OCI-LY3 (cell line): ENCODE results near the gene SLC20A1.
"Not testable (repeated sequence)": the region's sequence is repeated elsewhere in the genome, so short reads cannot be mapped to it uniquely, and the experiment has no call there.

ENCODE experiments used
- H2AFZ ChIP-seq: fragments of 200-600, 300-600 bp; shearing (Covaris generic); 2 replicates; pipeline ENCODE4 v1.6.0; 2014; ENCODE audit warnings: antibody characterized with exemption, low read depth, low read length
- H3K27ac ChIP-seq: fragments of 200-600, 300-600 bp; sonication (generic); 2 replicates; pipeline ENCODE4 v1.5.1; 2014; ENCODE audit warnings: mild to moderate bottlenecking, low read length, moderate library complexity, mixed read lengths
- H3K27me3 ChIP-seq: fragments of 200-600, 300-600 bp; sonication (generic); 2 replicates; pipeline ENCODE4 v1.6.1; 2014; ENCODE audit warnings: low read depth, low read length, mixed read lengths
- H3K36me3 ChIP-seq: fragments of 200-600, 300-600 bp; sonication (generic); replicated peaks from 2 replicates; pipeline ENCODE3; 2014; ENCODE audit warnings: low read depth, low read length, mixed read lengths
- H3K4me1 ChIP-seq: fragments of 300-600, 200-600 bp; sonication (generic); 2 replicates; pipeline ENCODE4 v1.6.1; 2014; ENCODE audit warnings: low read length, mixed read lengths
- H3K4me2 ChIP-seq: fragments of 200-600, 300-600 bp; sonication (generic); 2 replicates; pipeline ENCODE4 v1.6.1; 2014; ENCODE audit warnings: low read length, mixed read lengths
- H3K4me3 ChIP-seq: fragments of 300-600, 200-600 bp; sonication (generic); 2 replicates; pipeline ENCODE4 v1.5.1; 2014; ENCODE audit warnings: antibody characterized with exemption, mild to moderate bottlenecking, low read length, moderate library complexity
- H3K79me2 ChIP-seq: fragments of 300-600, 200-600 bp; shearing (Covaris generic); 2 replicates; pipeline ENCODE4 v1.6.1; 2014; ENCODE audit warnings: mild to moderate bottlenecking, low read length, mixed read lengths
- H3K9ac ChIP-seq: fragments of 300-600, 200-600 bp; shearing (Covaris generic); 2 replicates; pipeline ENCODE4 v1.6.0; 2014; ENCODE audit warnings: mild to moderate bottlenecking, low read length, moderate library complexity
- H3K9me3 ChIP-seq: fragments of 200-600, 300-600 bp; shearing (Covaris generic); 2 replicates; pipeline ENCODE4 v1.6.1; 2014; ENCODE audit warnings: low read length, mixed read lengths; ENCODE audit not compliant: insufficient read depth
- H4K20me1 ChIP-seq: fragments of 200-600, 300-600 bp; sonication (generic); 2 replicates; pipeline ENCODE4 v1.6.1; 2016; ENCODE audit warnings: low read length, mixed read lengths; ENCODE audit not compliant: insufficient read depth
- EZH2phosphoT487 ChIP-seq: fragments of 200-600 bp; shearing (Covaris generic); IDR thresholded peaks from 2 replicates; pipeline ENCODE4 v1.6.1; 2018; ENCODE audit warnings: antibody characterized with exemption, mixed run types, low read depth
- TF ChIP-seq, protein P1 (sequence below): fragments of 200-600, 300-600 bp; sonication (generic); IDR thresholded peaks from 2 replicates; pipeline ENCODE4 v1.5.1; 2014; ENCODE audit warnings: antibody characterized with exemption, low read length, low read depth

Gene SLC20A1

DNA sequence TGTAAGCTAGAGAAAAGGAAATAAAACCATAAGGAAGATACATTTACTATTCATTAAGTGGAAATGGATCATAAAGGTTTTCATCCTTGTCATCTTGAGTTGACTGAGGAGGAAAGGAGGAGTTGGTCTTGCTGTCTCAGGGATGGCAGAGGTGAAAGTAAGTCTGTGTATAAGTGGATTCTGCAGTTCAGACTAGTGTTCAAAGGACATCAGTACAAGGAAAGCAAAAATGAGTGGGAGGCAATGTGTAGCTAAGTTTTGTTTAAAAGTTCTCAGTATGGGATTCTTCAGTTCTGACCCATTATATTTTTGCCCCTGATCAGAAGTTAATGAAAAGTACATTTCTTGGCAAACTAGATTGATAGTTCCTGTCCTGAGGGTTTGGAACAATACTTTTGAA lies 18.9 kb downstream of the SLC20A1 start:
- no peak overlapping the region for H3K4me2 ChIP-seq
- H3K27ac ChIP-seq: no peak overlapping the region
- peaks cover 11% of the 10 kb centered on the region; the same call in 1 of the 2 replicates for H4K20me1 ChIP-seq
- H3K27me3 ChIP-seq: no peaks in the 10 kb centered on the region
- no peaks in the 10 kb centered on the region for H3K9me3 ChIP-seq
- H3K4me3 ChIP-seq: no peak overlapping the region
- no peak overlapping the region for H3K9ac ChIP-seq
- peaks cover 6% of the 10 kb centered on the region for H3K4me1 ChIP-seq
- H3K79me2 ChIP-seq: peaks cover 19% of the 10 kb centered on the region
- H3K36me3 ChIP-seq: peaks cover 59% of the 10 kb centered on the region
- no peak for TF ChIP-seq EZH2phosphoT487
- TF ChIP-seq, protein P1, sequence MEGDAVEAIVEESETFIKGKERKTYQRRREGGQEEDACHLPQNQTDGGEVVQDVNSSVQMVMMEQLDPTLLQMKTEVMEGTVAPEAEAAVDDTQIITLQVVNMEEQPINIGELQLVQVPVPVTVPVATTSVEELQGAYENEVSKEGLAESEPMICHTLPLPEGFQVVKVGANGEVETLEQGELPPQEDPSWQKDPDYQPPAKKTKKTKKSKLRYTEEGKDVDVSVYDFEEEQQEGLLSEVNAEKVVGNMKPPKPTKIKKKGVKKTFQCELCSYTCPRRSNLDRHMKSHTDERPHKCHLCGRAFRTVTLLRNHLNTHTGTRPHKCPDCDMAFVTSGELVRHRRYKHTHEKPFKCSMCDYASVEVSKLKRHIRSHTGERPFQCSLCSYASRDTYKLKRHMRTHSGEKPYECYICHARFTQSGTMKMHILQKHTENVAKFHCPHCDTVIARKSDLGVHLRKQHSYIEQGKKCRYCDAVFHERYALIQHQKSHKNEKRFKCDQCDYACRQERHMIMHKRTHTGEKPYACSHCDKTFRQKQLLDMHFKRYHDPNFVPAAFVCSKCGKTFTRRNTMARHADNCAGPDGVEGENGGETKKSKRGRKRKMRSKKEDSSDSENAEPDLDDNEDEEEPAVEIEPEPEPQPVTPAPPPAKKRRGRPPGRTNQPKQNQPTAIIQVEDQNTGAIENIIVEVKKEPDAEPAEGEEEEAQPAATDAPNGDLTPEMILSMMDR: no peak
- H2AFZ ChIP-seq: no peak overlapping the region

DNA sequence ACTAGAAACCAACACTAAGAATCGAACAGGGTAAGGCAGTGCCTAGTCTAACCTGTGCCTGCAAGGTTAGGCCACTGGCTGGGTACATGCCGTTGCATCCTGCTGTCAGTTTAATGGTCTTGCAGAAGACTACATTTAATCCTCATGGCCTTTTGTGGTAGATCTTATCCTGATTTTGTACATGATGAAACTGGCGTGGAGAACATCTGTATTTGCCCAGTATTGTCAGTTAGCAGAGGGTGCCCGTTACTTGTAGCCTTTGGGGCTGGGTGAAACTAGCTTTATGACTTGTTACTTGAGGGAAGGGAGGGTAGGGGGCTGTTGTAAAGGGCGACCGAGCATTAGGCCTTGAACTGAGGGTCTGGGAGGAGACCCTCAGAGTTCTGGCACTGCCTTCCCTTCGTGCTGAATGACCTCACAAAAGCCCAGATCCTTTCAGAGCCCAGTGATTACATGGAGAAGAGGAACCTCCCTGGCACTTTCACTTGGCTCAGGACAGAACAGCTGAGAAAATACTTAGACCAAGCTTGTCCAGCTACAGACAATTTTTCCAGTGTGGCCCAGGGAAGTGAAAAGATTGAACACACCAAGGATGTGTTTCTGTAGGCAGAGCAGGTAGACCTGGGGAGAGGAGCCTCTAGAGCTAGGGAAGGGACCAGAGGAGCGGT lies 19.5 kb downstream of the SLC20A1 start:
- TF ChIP-seq, protein P1: no peak
- TF ChIP-seq EZH2phosphoT487: no peak
- Histone ChIP-seq H2AFZ (no peak overlapping the region), H3K4me1 (peaks cover 6% of the 10 kb centered on the region), H3K36me3 (peaks cover 53% of the 10 kb centered on the region), H4K20me1 (peaks cover 8% of the 10 kb centered on the region; the same call in 1 of the 2 replicates), H3K4me2 (no peak overlapping the region), H3K9me3 (no peaks in the 10 kb centered on the region), H3K9ac (no peak overlapping the region), H3K79me2 (peaks cover 13% of the 10 kb centered on the region), H3K4me3 (no peak overlapping the region), H3K27me3 (no peaks in the 10 kb centered on the region), H3K27ac (0 out of 2 replicates have a peak overlapping the region, but pooled peaks have one; percentile 0)

DNA sequence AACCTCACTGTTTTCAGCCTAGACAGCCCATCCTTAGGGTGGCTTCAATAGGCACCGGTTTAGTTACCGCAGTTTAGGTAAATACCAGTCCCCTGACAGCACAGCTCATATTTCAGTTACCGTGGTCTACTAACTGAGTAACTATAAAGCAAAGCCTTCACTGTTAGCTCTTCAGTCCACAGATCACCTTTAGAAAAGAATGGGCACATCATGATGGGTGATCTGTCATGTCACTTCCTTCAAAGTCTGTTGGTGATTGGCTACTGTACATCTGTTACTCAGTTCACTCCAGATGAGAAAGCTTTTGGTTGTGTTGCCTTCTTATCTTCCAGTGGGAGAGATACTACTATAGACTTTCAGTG lies 21.0 kb downstream of the SLC20A1 start:
- Histone ChIP-seq H3K36me3 (peaks cover 40% of the 10 kb centered on the region), H3K27ac (peak overlapping the region; percentile 33), H3K4me1 (peaks cover 6% of the 10 kb centered on the region), H3K4me2 (no peak overlapping the region), H3K79me2 (peaks cover 2% of the 10 kb centered on the region; the same call in 1 of the 2 replicates), H3K27me3 (no peaks in the 10 kb centered on the region), H3K9ac (no peak overlapping the region), H4K20me1 (no peaks in the 10 kb centered on the region), H2AFZ (no peak overlapping the region), H3K9me3 (no peaks in the 10 kb centered on the region), H3K4me3 (no peak overlapping the region)
- TF ChIP-seq, protein P1: no peak
- TF ChIP-seq EZH2phosphoT487: no peak

DNA sequence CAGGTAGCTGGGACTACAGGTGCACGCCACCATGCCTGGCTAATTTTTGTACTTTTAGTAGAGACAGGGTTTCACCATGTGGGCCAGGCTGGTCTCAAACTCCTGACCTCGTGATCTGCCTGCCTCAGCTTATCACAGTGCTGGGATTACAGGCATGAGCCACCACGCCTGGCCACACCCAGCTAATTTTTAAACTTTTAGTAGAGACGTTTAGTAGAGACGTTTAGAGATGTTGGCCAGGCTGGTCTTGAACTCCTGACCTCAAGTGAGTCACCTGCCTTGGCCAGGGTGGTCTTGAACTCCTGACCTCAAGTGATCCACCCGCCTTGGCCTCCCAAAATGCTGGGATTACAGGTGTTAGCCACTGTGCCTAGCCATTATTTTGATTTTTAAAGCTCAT lies 21.8 kb downstream of the SLC20A1 start:
- not testable (repeated sequence) for H3K4me3 ChIP-seq, H3K27me3 ChIP-seq, H4K20me1 ChIP-seq, H3K27ac ChIP-seq, H3K4me1 ChIP-seq, H3K4me2 ChIP-seq, H3K79me2 ChIP-seq, H3K9ac ChIP-seq, H2AFZ ChIP-seq, H3K9me3 ChIP-seq
- peaks cover 35% of the 10 kb centered on the region for H3K36me3 ChIP-seq

DNA sequence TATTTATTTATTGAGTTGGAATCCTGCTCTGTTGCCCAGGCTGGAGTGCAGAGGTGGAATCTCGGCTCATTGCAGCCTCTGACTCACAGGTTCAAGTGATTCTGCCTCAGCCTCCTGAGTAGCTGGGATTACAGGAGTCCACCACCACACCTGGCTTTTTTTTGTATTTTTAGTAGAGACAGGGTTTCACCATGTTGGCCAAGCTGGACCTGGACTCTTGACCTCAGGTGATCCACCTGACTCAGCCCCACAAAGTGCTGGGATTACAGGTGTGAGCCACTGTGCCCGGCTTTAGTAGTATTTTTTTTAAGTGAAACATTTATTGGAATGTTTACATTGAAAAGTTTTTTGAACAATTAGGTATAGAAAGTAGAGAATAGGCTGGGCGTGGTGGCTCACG lies 23.9 kb downstream of the SLC20A1 start:
- Histone ChIP-seq H3K9ac (no peak overlapping the region), H3K4me1 (peaks cover 6% of the 10 kb centered on the region), H3K4me3 (no peak overlapping the region), H2AFZ (no peak overlapping the region), H3K79me2 (no peaks in the 10 kb centered on the region), H3K36me3 (peaks cover 26% of the 10 kb centered on the region), H3K27me3 (no peaks in the 10 kb centered on the region), H3K27ac (no peak overlapping the region), H4K20me1 (no peaks in the 10 kb centered on the region), H3K9me3 (no peaks in the 10 kb centered on the region), H3K4me2 (no peak overlapping the region)
- no peak for TF ChIP-seq EZH2phosphoT487
- TF ChIP-seq, protein P1: no peak
